GM21447 (cell line): ENCODE data around the gene PCK1.

Experiments
- ATAC-seq: cut with Tn5 transposase; IDR thresholded peaks from one replicate; pipeline ENCODE4 v1.9.1; 2021; ENCODE audit not compliant: unreplicated experiment

The PCK1 gene

DNA sequence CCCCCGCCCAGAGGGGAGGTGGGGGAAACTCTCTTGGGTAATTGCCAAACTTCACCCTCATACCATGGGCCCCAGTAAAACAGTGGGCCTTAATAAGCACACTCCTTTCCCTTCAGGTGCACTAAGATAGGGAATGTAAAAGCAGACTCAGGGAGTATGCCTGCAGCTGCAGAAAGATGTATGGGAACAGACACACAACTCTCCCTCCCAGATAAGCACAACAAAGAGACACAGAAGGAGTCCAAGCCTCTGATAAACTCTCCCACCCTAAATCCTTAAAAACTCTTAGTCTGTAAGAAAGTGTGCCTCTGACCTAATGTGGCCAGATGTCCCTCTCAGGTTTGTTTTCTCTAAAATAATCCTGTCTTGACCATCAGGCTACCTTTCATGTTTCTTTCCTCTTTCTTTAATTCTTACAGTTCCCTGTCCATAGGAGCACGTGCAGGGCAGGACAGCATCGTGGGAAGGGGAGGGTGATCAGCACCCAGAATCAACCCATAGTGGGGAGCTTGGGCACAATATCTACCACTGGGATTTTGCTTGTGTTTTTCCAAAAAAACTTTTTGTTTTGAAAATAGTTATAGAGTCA is 24.7 kb upstream of the PCK1 start:
- no peak for ATAC-seq

DNA sequence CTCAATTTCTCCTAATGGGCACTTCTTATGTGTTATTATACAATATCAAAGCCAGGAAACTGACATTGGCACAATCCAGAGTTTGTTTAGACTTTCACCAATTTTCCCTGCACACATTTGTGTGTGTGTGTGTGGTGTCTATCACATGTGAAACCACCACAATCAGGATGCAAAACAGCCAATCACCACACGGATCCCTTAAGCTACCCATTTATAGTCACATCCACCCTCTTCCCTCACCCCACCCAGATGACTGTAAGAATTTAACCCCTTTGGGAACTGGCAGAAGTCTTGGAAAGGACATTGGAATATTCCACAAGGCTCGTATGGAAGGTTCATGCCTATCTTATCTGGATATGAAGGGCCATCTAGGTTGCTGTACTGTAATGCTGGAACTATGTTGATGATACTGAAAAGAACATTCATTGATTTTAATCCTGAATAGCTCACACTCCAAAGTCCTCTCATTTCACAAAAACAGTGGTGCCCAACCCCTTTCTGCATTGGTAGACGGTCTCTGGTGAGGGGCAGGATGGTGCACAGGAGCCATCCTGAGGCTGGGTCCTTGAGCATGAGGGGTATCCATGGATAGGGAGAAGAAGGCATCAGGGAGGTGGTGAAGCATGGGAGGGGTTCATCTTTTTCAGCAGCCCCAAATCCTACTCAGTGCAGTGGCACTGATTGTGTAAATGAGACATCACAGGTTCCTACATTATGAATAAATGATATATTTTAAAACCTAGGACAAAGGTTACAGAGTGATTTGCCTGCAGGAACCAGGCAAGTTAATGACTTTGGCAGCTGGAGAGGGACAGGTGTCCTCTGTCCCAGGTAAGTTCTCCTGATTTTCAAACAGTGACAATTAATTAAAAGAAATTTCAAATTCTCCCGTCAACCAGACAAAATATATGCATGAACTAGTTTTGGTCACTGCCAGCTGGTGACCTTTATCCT is 23.9 kb upstream of the PCK1 start:
- ATAC-seq, result no peak

DNA sequence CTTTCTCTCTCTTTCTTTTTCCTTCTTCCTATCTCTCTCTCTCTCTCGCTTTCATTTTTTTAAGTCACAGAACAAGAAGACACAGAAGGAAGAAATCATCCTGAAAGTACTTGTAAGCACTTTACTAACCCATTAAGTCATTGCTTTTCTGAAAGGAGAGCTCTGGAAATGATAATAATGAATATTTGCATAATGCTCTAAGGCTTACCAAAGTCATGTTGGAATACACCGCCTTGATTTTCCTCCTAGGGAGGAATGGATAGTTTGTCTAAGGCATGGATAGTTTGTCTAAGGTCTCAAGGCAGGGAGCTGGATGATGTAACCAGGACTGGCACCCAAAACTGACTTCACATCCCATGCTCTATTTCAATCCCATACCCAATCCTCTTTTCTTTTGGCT is 23.1 kb upstream of the PCK1 start:
- ATAC-seq, result no peak

DNA sequence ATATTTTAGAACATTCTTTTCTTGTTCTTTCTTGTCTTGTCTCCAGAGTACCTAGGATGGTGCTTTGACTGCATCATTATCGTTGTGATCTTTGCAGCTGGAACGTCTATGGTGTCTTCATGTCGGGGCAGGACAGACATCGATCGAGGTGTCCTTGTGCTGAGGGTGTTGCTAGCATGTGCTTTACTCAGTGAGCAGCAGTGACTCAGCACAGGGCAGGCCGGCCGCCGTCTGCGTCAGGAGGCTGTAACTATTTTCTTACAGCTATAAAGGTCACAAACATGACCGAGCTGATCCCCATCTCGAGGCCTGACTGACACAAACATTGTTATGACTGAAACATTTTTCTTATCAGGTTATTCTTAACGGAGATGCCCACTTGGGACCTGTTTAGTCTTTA is 21.0 kb upstream of the PCK1 start:
- no peak for ATAC-seq

DNA sequence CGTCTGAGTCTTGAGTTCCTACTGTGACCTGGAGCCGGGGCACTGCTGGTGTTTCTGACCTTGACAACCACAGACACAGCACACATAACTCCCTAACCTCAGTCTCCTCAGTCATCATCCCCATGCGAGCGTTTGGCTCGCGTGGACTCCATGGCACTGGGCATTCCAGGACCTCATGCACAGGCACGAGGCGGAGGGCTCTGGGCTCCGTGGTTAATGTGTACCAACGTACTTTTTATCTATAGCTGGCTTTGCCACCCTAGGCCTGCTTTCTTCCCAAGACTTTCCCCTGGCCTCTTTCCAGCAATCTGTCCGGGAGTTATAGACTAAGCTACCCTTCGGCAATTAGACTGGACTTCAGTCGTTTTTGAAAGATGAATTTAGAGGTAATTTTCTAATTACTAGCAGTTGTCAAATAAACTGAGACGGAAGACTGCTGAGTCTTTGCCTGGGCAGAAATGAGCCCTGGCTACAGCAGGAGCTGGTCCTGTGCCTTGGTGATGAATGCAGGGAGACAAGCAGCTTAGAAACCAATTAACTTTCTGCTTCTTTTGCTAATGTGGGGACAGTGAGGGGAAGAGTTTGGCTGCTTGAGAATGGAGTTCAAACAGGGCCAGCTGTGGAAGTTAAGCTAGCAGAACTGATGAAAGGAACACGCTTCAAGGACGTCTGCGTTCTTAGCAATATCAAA is 19.9 kb upstream of the PCK1 start:
- no peak for ATAC-seq

DNA sequence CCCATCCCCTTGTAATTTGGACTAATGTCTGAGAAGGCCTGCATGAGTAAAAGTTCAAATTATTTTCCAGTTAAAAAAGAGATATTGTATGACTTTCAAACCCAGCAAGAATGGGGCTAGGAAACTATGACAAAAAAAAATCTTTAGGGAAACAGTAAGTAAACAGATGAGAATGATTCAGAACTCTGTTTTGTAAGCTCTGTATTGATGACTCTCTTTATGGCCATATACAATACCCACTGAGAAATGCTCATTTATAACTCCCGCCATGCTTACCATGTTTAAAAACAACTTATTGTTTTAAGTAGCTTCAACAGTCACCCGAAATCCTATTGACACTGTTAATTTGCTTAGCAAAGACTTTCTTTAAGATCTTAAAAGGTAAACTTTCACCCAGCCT is 17.2 kb upstream of the PCK1 start:
- no peak for ATAC-seq

DNA sequence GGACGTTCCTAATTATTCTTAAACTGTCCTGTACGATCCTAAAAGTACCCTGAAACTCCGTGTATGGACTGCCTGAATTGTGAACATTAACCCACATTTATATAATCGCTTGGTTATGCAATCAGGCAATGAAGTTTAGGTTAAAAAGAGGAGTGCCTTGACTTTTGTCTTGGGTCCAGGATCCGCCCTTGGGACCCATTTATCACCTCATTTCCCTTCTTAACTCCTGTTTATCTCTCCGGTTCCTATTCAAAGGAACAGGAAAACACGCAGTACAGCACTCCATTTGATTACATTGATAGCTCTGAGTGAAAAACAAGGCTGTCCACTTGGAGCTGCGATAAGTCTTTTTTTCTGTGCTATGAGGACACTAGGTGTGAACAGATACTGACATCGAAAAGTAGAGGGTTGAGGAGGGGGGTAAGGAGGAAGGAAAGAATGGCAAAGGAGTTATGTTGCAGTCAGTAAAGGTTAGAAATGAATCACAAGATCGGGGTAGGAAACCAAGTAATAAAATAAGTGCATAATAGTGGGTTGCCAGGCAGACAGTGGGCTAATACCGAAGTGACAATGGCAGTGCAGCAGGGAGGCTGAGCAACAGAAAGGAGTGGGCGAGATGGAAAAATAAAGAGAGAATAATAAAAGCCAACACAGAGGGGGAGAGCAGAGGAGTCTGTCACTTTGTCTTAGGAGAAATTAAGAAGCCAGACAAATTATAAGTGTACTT is 15.9 kb upstream of the PCK1 start:
- ATAC-seq, result no peak

DNA sequence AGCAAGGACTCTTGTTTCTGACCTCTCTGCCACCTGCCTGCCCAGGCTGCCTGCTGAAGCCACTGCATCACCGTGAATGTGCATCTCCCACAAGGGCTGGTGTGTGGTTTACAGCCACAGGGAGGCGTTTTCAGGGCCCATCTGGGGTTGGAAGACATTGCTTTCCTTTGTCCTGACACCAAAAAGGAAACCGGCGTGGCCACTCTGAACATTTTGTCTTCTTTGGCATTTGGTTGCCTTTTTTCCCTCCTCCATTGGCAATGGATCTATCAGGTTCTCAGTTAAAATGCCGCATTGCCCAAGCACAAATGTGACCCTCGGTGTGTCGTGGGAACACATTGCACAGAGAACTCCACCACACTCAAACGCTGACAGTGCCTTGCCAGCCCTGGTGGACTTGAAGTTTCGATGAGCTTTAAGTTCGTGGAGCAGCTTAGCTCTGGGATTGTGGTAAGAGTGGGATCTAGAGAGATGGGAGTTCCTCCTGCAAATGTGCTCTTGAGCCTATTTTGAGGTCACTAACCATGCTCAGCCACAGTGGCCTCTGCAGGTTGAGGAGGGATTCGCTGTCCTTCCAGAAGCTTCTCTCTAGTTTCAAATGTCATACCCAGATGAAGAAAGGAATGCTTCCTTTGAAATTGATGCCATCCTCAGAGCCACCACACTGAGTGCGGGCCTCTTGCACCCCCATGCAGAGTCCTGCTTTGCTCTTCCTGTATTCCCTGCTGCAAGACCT is 14.8 kb upstream of the PCK1 start:
- no peak for ATAC-seq

DNA sequence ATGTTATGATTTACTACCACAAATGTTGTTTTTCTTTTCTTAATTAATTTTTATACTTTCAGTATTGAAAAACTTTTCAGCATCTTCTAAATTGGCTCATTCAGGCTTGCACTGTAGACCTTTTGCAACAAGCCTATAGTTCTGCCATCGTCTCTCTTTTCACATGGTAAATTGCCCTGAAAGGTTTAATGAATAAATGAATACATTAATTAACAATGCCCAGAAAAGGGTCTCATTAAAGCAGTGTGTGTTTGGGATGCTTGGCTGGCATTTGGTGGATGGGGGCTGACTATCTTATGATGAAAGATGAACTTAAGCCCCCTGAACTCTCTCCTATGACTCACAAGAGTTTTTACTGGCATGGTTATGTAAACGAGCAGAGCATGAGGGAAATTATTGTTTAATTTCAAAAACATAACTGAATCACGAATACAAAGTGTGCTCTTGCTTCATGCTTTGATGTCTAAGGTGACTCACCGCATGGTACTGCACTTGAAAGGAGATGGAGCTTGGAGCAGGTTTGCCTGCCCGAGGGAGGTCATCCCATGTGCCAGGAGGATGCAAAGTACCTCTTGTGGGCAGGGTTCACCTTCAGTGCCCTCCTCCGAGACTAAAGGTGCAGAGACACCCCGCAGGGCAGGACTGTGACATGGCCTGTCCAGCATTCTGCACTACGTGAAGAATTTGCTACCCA is 13.8 kb upstream of the PCK1 start:
- ATAC-seq, result no peak

DNA sequence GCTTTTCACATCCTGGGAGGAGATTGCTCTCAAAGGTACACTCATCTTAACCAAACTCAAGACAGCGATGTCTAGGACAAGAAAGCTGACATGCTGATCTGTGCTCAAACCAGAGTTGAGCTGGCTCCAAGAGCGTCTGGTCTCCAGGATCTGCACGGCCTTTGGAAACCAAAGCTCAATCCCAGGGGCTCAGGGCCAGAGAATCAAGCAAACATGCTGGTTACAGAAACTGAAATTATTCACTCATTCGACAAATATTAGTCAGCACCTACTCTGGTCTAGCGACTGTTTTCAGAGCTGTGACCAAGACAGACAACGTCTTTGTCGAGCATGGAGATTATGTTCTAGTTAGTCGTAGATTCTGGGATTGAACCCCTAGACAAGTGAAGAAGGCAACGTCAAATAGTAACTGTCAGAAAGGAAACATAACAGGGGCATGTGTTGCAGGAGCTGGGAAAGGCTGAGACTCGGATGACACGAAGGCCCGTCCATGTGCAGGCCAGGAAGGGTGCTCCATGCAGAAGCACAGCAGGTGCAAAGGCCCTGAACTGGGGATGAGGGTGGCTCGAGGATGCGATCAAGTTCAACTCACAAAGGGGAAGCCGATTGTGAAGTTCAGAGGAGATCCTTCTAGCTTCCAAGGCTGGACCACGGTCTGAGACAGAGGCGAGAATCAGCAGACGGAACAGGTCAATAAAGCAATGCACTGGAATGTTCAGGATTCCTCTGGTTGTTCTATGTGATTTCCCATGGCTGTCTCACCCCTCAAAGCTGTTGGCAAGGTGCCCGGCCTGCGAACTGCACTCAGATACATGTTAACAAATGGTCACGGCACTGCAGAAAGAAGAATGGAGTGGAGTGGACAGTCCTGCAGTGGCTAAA is 12.5 kb upstream of the PCK1 start:
- no peak for ATAC-seq

DNA sequence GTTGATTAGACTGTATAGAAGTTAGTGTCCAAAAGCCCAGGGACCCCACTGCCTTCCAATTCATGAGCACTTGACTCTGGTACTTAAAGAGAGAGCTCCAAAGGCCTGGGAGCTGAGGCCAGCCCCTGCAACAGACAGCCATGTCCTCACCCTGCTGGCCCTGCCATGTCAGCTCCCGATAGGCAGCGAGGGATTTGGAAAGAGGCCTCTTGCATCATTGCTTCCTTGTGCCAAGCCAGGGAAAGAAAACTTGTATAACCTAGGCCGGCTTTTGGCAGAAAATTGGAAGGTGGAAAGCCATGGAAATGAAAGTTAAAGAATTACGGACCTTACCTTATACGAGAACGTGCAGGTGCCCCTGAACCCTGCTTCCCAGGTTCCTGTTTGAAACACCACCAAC is 8.4 kb upstream of the PCK1 start:
- no peak for ATAC-seq

DNA sequence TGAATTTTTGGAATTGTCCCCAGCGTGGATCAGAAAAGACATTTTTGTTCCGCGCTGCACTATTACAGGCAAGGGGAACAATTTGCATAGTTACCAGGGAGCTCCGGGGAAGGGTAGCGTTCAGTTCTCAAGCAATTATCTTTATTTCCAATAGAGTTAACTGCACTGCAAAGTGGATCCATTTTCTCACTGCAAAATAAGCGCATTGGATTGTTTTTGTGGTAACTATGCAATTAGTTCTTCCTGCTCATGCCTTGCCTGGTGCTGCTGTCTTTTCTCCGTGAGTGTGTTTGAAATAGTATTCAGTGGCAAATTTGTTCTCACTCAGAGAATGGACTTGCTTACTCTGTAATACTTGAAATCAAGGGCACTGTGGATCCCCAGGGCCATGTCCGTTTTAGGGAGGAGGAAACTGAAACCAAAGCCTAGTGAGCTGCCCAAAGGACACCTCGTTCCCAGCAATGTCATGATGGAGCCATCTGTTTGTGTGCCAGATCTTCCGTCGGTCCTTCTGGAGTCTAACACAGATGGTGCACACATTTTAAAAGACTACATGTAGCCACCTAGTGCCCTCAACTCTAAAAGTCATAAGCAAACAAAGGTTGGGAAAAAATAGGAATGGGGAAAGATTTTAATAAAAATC is 7.4 kb upstream of the PCK1 start:
- no peak for ATAC-seq

DNA sequence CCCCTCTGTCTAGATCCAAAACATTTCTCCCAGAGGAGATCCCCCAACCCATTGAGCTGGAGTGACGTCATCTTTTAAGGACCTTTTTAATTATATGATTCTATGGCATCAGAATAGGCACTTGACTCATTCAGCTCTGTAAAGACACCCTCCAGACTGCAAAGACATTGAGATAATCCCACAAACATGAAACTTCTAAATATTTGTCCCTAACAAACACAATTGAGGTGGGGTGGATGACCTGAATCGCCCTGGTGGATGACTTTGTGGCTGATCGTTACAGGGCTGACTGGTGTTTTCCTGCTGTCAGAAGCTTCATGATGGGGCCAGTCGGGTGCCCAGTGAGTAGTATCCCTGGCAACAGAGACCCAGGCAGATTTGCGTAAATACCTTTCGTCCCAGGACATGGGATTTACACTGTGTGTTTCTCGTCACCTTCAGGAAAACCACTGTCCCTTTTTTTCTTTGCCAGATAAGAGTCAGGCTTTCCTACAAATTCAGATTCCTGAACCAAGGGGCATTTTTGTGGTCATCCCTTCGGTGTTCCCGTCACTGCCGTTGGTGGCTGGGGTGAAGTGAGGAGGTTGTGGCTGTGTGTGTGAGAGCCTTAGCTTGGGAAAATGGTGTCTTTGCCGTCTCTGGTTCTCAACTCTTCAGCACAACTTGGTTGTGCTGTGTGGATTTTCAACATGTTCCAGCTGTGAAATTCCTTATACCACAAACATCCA is 5.3 kb upstream of the PCK1 start:
- no peak for ATAC-seq

DNA sequence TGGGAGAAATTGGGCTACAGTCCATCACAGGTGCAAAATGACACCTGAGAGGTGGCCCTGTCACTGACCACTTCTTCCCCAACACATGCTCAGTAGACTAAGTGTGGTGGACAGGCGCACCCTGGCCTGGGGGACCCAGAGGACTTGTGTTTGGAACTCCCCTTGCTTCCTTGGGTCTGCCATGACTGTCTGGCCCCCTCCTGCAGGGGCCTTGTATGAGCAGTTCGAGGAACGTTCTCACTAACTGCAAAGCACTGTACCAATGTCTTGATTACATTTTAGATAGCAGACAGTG is 4.0 kb upstream of the PCK1 start:
- ATAC-seq, result no peak

DNA sequence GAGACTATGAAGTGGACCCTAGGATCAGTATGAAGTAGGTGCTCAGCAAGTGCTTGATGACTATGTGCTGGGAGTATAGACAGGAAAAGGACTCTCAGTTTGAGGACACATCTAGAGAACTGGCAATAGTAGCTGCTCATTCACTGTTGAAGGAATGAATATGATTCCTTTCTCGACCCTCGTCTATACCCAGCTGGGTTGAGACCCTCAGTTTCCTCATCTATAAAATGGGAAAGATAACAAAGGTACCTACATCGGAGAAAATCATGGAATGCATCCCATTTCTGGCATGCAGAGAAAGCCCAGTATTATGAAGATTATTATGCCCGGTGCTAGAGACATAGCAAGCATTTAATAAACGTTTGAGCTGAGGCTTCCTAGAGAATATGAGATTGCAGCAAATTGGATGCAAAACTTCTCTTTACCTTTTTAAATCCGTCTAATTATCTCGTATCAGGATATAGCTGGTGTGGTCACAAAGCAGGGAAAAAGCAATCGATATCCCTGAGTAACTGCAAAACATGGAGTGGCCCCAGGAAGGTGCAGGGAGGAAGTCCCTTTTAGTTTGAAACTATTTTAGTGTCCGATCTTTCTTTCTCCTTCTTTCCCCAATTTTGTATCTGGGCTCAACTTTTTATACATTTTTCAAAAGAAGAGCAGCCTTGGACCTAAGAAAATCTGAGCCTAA is 2.8 kb upstream of the PCK1 start:
- ATAC-seq, result no peak

DNA sequence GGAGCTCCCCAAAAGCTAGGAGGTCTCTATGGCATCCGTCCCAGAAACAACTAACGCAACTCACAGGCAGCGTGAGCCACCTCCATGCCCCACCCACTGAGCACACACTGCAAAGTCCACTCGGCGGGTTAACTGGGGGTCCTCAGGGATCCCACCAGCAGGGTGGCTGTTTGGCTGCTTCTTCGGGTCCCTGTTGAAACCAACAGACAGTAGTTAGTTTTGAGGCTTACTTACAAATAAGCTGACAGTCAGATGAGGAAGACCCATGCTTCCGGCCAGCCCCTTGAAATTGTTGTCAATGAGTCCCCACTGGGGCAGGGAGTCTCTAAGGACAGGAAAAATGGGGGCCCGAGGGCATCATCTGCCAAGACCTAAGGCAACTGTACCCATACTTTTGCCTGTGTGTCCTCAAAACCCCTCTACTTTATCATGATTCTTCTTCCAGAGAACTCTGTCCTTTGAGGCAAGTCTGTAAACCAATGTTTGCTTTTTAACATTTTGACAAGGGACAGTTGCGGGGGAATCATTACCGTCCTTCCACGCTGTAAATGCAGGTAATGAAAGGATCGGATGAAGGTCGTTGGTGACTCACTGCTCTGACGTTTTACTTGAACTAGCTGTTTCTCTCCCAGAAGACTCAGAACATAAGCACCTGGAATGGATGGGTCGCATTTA is 2.2 kb upstream of the PCK1 start:
- ATAC-seq, result no peak

DNA sequence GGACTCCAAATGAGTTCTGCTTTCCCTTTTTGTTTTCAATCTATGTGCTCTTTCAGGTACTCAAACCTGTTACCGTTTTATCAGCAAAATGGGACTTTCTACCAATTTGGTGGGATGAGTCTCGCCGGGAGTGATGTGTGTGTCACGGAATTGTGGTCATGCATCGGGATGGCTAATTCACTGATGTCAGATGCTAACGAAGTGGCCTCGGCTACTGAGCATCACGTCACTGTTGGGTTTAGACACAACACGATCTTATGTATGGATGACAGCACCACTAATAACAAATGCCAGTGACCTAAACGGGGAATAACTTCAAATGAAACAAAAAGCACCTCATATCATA is 1.6 kb upstream of the PCK1 start:
- ATAC-seq, result no peak
